K562 (cell line): ENCODE data around the gene ACAA2. TPM values are rescaled to one million over a fixed set of nuclear protein-coding genes. Genes with fewer than 3 reads are reported as not detected.

Source experiments
- polyA plus RNA-seq, 8 experiments: library from polyadenylated mRNA; depleted of rRNA in 4 of 8; stranded (reverse) in 5 of 8; unstranded in 3 of 8; fragments of >200 nt; fragmentation: Nextera tagmentation in 2 of 8; fragmentation: Illumina TruSeq in 1 of 8; extraction: Ambion mirVana in 2 of 8; extraction: Trizol in 1 of 8; gene quantifications; 2 replicates each; pipeline versions ENCODE4 v1.2.1 to v1.2.3, GENCODE V29; 2011 to 2014; ENCODE audit warnings: inconsistent platforms in 1 of 8, missing spikeins in 1 of 8
- total RNA-seq, 7 experiments: library from RNA; depleted of rRNA in 6 of 7; stranded (reverse); fragments of >200 nt in 6 of 7; fragmentation: Illumina TruSeq in 2 of 7; extraction: Trizol in 2 of 7; gene quantifications; 2 replicates each; pipeline versions ENCODE4 v1.2.1 to v1.2.3, GENCODE V29; 2011 to 2021; ENCODE audit warnings: low replicate concordance in 1 of 7
- TF ChIP-seq, protein P1 (sequence below): fragments of 450-650 bp; IDR thresholded peaks from 2 replicates; pipeline ENCODE4 v1.6.1; 2016; ENCODE audit warnings: mild to moderate bottlenecking, moderate library complexity

The ACAA2 gene
- total and polyA plus RNA-seq, 9 of the 15 experiments (the other 6 are each of a cell fraction or from before 2014, with no cell fraction given) = 13.2 to 31.5 (median 21.7) TPM

DNA sequence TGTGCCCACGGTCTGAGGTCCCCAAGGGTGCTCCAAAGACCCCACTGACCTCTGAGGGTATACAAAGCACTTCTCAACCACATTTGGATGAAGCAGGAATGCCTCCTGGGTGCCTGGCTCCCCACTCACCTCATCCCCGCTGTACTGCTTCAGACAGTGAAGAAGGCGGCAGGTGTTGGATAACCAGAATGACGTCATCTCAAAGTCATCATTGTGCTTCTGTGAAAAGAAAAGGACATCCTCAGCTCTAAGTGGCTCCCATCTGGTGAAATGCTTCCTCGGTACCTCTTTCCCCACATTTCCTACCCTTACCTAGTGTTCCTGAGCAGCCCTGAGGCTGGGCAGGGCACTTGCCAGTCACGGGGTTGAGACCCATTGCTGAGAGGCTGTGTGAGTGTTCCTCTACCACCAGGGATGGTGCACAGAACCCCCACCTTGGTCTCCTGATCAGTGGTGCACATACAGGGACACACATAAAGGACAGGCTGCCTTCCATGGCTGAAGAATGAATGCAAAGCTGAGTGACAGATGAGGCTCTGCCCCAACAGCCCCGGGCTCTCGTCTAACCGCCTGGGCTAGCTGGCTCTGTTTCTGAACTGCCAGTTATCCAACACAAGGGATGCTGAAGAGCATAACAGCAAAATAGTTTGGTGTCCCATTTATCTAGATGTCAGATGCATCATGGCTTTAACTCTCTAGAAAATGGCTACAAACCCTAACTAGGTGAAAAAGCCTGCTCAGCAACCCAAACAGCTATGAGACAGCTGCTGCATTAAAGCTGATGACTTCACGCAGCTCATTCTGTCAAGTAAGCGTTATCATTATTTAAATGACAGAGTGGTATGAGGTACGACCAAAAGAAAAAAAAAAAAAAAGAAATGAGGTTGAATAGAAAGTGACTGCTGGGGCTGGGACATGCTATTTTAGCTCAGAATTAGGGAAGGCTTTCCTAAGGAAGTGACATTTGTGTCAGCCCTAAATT lies 28.2 kb upstream of the ACAA2 start (continued):
- TF ChIP-seq, protein P1, sequence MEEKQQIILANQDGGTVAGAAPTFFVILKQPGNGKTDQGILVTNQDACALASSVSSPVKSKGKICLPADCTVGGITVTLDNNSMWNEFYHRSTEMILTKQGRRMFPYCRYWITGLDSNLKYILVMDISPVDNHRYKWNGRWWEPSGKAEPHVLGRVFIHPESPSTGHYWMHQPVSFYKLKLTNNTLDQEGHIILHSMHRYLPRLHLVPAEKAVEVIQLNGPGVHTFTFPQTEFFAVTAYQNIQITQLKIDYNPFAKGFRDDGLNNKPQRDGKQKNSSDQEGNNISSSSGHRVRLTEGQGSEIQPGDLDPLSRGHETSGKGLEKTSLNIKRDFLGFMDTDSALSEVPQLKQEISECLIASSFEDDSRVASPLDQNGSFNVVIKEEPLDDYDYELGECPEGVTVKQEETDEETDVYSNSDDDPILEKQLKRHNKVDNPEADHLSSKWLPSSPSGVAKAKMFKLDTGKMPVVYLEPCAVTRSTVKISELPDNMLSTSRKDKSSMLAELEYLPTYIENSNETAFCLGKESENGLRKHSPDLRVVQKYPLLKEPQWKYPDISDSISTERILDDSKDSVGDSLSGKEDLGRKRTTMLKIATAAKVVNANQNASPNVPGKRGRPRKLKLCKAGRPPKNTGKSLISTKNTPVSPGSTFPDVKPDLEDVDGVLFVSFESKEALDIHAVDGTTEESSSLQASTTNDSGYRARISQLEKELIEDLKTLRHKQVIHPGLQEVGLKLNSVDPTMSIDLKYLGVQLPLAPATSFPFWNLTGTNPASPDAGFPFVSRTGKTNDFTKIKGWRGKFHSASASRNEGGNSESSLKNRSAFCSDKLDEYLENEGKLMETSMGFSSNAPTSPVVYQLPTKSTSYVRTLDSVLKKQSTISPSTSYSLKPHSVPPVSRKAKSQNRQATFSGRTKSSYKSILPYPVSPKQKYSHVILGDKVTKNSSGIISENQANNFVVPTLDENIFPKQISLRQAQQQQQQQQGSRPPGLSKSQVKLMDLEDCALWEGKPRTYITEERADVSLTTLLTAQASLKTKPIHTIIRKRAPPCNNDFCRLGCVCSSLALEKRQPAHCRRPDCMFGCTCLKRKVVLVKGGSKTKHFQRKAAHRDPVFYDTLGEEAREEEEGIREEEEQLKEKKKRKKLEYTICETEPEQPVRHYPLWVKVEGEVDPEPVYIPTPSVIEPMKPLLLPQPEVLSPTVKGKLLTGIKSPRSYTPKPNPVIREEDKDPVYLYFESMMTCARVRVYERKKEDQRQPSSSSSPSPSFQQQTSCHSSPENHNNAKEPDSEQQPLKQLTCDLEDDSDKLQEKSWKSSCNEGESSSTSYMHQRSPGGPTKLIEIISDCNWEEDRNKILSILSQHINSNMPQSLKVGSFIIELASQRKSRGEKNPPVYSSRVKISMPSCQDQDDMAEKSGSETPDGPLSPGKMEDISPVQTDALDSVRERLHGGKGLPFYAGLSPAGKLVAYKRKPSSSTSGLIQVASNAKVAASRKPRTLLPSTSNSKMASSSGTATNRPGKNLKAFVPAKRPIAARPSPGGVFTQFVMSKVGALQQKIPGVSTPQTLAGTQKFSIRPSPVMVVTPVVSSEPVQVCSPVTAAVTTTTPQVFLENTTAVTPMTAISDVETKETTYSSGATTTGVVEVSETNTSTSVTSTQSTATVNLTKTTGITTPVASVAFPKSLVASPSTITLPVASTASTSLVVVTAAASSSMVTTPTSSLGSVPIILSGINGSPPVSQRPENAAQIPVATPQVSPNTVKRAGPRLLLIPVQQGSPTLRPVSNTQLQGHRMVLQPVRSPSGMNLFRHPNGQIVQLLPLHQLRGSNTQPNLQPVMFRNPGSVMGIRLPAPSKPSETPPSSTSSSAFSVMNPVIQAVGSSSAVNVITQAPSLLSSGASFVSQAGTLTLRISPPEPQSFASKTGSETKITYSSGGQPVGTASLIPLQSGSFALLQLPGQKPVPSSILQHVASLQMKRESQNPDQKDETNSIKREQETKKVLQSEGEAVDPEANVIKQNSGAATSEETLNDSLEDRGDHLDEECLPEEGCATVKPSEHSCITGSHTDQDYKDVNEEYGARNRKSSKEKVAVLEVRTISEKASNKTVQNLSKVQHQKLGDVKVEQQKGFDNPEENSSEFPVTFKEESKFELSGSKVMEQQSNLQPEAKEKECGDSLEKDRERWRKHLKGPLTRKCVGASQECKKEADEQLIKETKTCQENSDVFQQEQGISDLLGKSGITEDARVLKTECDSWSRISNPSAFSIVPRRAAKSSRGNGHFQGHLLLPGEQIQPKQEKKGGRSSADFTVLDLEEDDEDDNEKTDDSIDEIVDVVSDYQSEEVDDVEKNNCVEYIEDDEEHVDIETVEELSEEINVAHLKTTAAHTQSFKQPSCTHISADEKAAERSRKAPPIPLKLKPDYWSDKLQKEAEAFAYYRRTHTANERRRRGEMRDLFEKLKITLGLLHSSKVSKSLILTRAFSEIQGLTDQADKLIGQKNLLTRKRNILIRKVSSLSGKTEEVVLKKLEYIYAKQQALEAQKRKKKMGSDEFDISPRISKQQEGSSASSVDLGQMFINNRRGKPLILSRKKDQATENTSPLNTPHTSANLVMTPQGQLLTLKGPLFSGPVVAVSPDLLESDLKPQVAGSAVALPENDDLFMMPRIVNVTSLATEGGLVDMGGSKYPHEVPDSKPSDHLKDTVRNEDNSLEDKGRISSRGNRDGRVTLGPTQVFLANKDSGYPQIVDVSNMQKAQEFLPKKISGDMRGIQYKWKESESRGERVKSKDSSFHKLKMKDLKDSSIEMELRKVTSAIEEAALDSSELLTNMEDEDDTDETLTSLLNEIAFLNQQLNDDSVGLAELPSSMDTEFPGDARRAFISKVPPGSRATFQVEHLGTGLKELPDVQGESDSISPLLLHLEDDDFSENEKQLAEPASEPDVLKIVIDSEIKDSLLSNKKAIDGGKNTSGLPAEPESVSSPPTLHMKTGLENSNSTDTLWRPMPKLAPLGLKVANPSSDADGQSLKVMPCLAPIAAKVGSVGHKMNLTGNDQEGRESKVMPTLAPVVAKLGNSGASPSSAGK = no peak
